HFF-Myc (cell line): ENCODE results near the gene OTOS.

ENCODE experiments used
- DNase-seq: peaks from one replicate; pipeline ENCODE4 v3.0.0-alpha.2; 2011; ENCODE audit warnings: low read depth; ENCODE audit errors: extremely low read depth
- H3K4me3 ChIP-seq: replicated peaks from 2 replicates; pipeline ENCODE4 v1.5.1; 2011; ENCODE audit warnings: low read depth, mild to moderate bottlenecking, control low read depth, low read length
- CTCF ChIP-seq: IDR thresholded peaks from 2 replicates; pipeline ENCODE4 v1.5.1; 2012; ENCODE audit warnings: mild to moderate bottlenecking, low read depth, low read length, control low read depth; ENCODE audit errors: missing control alignments

The OTOS gene

GRCh38 chr2:240183006-240183874 lies 42.8 kb upstream of the OTOS start:
- TF ChIP-seq CTCF = no peak
- DNase-seq = no peak
- H3K4me3 ChIP-seq = no peak overlapping the region

- TF ChIP-seq CTCF = no peak
- DNase-seq = no peak
These were observed 42.0 kb upstream of the OTOS start for GRCh38 chr2:240182476-240182875.

GRCh38 chr2:240182001-240182400 lies 41.5 kb upstream of the OTOS start:
- no peak for TF ChIP-seq CTCF
- no peak for DNase-seq
- no peak overlapping the region for H3K4me3 ChIP-seq

More at GRCh38 chr2:240182476-240182875, 42.0 kb upstream of the OTOS start:
- no peak overlapping the region for H3K4me3 ChIP-seq

- no peak for DNase-seq
- H3K4me3 ChIP-seq = no peak overlapping the region
- no peak for TF ChIP-seq CTCF
These were observed 39.6 kb upstream of the OTOS start for GRCh38 chr2:240179941-240180666.

- no peak overlapping the region for H3K4me3 ChIP-seq
- no peak for TF ChIP-seq CTCF
- no peak for DNase-seq
These were observed 38.8 kb upstream of the OTOS start for GRCh38 chr2:240179186-240179815.

GRCh38 chr2:240178564-240178963 lies 38.1 kb upstream of the OTOS start:
- TF ChIP-seq CTCF = no peak
- no peak overlapping the region for H3K4me3 ChIP-seq
- no peak for DNase-seq
